Measurements from ENCODE around the gene ZNF547.

ZNF547 gene

GRCh38 chr19:57421037-57421436 lies 57.7 kb downstream of the ZNF547 start:
- Histone ChIP-seq H3K27me3 (ENCODE audit: low read length) (no peaks in the 10 kb centered on the region), H3K9ac (ENCODE audit: low read length) (no peak overlapping the region), H4K20me1 (ENCODE audit: low read depth, low read length) (no peaks in the 10 kb centered on the region), H3K79me2 (ENCODE audit: insufficient read depth, low read length) (no peaks in the 10 kb centered on the region), H3K9me2 (replicated peaks; ENCODE audit: insufficient read depth, low read length) (no peaks in the 10 kb centered on the region), H3K9me3 (ENCODE audit: insufficient read depth, low read length) (no peaks in the 10 kb centered on the region), H3K27ac (ENCODE audit: low read depth, low read length) (no peak overlapping the region), H3K36me3 (ENCODE audit: low read length) (0 out of 2 replicates have a peak, but pooled peaks cover 2% of the 10 kb centered on the region), H3K4me3 (ENCODE audit: insufficient read depth, low read length, poor library complexity, severe bottlenecking) (no peak overlapping the region), H2AFZ (ENCODE audit: low read depth, low read length, severe bottlenecking) (no peak overlapping the region), H3K4me2 (ENCODE audit: low read depth, low read length, poor library complexity, severe bottlenecking) (no peak overlapping the region), H3F3A (ENCODE audit: insufficient read depth) (no peaks in the 10 kb centered on the region)
- TF ChIP-seq EZH2phosphoT487 (conservative IDR thresholded peaks at IDR 0.05; ENCODE audit: low read length), result no peak
- TF ChIP-seq, protein P1, sequence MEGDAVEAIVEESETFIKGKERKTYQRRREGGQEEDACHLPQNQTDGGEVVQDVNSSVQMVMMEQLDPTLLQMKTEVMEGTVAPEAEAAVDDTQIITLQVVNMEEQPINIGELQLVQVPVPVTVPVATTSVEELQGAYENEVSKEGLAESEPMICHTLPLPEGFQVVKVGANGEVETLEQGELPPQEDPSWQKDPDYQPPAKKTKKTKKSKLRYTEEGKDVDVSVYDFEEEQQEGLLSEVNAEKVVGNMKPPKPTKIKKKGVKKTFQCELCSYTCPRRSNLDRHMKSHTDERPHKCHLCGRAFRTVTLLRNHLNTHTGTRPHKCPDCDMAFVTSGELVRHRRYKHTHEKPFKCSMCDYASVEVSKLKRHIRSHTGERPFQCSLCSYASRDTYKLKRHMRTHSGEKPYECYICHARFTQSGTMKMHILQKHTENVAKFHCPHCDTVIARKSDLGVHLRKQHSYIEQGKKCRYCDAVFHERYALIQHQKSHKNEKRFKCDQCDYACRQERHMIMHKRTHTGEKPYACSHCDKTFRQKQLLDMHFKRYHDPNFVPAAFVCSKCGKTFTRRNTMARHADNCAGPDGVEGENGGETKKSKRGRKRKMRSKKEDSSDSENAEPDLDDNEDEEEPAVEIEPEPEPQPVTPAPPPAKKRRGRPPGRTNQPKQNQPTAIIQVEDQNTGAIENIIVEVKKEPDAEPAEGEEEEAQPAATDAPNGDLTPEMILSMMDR (IDR thresholded peaks at IDR 0.05; ENCODE audit: insufficient read depth, low read length, poor library complexity, severe bottlenecking), result no peak
